ENCODE data around the gene DYNC1H1.
"Not testable (repeated sequence)": the region's sequence is repeated elsewhere in the genome, so short reads cannot be mapped to it uniquely, and the experiment has no call there.

The DYNC1H1 gene

DNA sequence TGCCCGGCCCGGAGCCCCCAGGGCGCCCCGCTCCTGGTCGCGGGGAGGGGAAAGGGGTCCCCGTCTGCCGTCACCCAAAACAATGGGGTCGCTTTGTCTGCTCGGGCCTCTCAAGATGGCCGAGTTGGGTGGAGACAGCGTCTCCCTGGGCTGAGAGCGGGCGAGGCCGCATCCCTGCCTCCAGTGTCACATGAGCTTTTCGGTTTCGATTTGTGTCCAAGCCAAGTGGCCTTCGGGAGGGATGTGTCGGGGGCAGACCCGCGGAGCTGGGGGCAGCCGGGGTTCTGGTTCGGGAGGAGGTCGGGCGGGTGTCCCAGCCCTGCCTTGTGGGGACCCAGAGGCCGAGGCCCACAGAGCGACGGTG is 790 bp downstream of the DYNC1H1 start:
- DNase-seq (ENCODE audit: low spot score) = peak; percentile 66

GRCh38 chr14:101965770-101966722 is 1.7 kb downstream of the DYNC1H1 start:
- no peak for DNase-seq (ENCODE audit: low spot score)

GRCh38 chr14:101966742-101967141 is 2.4 kb downstream of the DYNC1H1 start:
- DNase-seq (ENCODE audit: low spot score) = no peak

DNA sequence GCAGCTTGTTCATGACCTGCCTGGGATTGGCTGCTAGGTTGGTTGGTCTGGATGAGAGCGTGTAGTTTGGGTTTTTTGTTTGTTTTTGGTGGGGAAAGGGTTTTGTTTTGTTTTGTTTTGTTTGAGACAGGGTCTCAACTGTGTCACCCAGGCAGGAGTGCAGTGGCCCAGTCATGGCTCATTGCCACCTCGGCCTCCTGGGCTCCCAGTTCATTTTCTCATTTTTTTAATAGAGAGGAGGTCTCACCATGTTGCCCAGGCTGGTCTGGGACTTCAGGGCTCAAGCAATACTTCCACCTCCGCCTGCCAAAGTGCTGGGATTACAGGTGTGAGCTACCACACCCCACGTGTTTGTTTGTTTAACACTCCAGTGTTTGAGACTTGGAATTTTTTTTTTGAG is 3.8 kb downstream of the DYNC1H1 start:
- no peak for DNase-seq (ENCODE audit: low spot score)

GRCh38 chr14:101969481-101969880 is 5.1 kb downstream of the DYNC1H1 start:
- DNase-seq (ENCODE audit: low spot score) = no peak

DNA sequence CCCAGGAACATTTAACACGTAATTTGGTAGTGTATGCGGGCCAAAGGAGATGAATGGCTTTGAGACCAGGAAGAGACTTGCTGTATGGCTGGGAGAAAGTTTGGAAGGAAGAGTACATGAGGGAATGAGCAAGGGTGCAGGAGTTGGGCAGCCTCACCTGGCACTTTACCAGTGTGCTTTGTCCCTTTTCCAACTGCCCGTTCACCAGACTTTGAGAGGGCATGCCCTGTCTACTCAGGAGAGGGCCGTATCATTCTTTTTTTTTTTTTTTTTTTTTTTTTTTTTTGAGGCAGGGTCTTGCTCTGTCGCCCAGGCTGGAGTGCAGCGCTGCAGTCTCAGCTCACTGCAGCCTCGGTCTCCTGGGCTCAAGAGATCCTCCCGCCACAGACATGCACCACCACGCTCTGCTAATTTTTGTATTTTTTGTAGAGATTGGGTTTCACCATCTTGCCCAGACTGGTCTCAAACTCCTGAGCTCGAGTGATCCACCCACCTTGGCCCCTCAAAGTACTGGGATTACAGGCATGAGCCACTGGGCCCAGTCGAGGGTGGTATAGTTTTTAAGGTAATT is 6.5 kb downstream of the DYNC1H1 start:
- no peak for DNase-seq (ENCODE audit: low spot score)

DNA sequence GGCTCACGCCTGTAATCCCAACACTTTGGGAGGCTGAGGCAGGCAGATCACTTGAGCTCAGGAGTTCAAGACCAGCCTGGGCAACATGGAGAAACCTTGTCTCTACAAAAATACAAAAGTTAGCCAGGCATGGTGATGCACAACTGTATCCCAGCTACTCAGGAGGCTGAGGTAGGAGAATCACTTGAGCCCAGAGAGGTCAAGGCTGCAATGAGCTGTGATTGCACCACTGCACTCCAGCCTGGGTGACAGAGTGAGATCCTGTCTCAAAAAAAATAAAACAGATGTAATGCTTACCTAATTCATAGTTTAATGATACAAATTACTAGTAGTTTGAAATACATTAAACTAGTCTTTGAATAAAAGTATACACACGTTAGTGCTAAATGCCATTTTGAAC is 7.1 kb downstream of the DYNC1H1 start:
- DNase-seq (ENCODE audit: low spot score) = not testable (repeated sequence)

GRCh38 chr14:101972126-101972866 is 7.9 kb downstream of the DYNC1H1 start:
- peak; percentile 8 for DNase-seq (ENCODE audit: low spot score)

DNA sequence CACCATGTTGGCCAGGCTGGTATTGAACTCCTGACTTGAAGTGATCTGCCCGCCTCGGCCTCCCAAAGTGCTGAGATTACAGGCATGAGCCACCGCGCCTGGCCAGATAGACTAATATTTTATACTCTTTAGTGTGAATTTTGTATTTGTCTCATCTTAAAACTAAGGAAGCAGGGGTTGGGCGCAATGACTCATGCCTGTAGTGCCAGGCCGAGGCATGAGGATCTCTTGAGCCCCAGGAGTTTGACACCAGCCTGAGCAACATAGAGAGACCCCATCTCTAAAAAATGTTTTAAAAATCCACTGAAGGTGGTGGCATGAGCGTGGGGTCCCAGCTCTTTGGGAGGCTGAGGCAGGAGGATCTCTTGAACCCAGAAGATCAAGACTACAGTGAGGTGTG is 9.0 kb downstream of the DYNC1H1 start:
- DNase-seq (ENCODE audit: low spot score) = no peak

- DNase-seq (ENCODE audit: low spot score) = no peak
These were observed 10.9 kb downstream of the DYNC1H1 start for GRCh38 chr14:101975231-101975630.

DNA sequence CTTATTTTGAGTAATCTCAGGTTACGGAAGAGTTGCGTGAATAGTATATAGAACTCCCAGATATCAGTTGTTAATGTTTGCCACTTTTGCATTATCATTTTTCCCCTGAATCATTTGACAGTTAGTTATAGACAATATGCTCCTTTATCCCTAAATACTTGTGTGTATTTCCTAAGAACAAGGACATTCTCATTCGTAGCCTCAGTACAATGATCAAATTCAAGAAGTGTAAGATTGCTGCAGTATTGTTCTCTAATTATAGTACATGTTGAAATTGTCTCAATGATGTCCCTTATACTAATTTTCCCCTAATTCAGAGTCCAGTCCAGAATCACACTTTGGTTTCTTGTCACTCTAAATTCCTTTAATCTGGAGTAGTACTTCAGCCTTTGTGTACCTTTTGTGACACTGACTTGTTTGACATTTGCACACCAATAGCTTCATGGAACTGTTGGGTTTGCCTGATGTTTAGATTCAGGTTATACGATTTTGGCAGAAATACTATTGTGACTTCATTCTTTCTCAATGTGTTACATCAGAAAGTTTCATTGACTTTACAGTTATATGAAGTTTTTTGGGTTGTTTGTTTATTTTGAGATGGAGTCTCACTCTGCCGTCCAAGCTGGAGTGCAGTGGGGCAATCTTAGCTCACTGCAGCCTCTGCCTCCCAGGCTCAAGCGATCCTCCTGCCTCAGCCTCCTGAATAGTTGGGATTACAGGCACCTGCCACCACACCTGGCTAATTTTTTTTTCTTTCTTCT is 13.1 kb downstream of the DYNC1H1 start:
- no peak for DNase-seq (ENCODE audit: low spot score)

DNA sequence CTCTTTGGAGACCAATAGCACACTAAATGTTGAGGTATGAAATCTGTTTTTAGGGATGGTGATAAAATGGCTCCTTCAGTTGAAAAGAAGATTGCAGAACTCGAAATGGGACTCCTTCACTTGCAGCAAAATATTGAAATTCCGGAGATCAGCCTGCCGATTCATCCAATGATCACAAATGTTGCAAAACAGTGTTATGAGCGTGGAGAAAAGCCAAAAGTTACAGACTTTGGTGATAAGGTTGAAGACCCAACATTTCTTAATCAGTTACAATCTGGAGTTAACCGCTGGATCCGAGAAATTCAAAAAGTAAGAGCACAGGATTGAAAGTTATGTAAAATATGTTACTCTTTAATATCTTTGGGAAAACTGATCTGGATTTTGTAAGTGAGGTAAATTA is 15.3 kb downstream of the DYNC1H1 start:
- no peak for DNase-seq (ENCODE audit: low spot score)

DNA sequence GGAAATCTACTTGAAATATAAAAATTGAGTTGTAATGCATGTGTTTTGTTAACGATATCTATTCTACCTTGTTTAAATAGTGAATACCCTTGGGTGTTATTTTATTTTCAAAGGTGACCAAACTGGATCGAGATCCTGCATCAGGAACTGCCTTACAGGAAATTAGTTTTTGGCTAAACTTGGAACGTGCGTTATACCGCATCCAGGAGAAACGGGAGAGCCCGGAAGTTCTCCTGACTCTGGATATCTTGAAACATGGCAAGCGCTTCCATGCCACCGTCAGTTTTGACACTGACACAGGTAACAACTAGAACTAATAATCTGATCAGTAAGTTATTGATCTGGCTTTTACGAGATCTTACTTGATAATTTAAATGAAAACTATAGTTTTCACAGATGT is 15.9 kb downstream of the DYNC1H1 start:
- DNase-seq (ENCODE audit: low spot score) = no peak

- DNase-seq (ENCODE audit: low spot score) = no peak
These were observed 16.3 kb downstream of the DYNC1H1 start for GRCh38 chr14:101980700-101981099.

GRCh38 chr14:101982621-101983020 is 18.2 kb downstream of the DYNC1H1 start:
- no peak for DNase-seq (ENCODE audit: low spot score)

- DNase-seq (ENCODE audit: low spot score) = not testable (repeated sequence)
These were observed 20.5 kb downstream of the DYNC1H1 start for GRCh38 chr14:101984831-101985230.

- no peak for DNase-seq (ENCODE audit: low spot score)
These were observed 21.6 kb downstream of the DYNC1H1 start for GRCh38 chr14:101985957-101986356.

DNA sequence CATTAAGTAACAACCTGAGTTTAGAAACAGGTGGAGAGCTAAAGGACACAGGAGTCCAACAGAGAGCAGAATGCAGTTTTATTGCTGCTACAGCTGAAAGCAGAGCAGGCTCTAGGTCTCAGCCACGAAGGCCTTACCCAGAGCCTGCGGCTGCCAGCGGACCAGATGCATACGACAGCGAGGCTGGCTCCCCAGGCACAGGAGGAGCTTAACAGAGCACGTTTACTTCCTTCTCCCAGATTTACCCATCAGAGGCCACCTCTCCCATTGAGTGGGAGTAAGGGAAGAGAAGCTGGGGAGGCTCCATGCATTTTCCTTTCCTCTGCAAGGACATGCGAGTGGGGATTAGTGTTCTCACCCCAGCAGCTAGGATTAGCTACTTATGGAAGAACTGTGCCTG is 22.6 kb downstream of the DYNC1H1 start:
- no peak for DNase-seq (ENCODE audit: low spot score)

DNA sequence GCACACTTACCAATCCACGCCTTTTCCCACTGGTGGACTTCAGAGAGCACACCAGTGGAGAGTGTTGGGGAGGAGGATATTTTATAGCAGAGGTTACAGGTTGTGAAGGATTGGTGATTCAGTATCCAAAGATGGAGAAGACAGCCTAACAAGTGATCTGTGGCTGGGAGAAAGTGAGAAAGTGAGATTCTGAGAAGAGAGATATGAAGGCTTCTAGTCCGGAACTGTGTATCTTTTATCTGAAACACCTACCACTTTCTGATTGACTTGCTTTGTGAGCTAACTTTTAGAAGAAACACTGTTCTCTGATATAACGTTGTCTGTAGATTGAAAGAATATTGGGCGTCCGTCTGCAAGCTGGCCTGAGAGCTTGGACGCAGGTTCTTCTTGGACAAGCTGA is 24.0 kb downstream of the DYNC1H1 start:
- no peak for DNase-seq (ENCODE audit: low spot score)

DNA sequence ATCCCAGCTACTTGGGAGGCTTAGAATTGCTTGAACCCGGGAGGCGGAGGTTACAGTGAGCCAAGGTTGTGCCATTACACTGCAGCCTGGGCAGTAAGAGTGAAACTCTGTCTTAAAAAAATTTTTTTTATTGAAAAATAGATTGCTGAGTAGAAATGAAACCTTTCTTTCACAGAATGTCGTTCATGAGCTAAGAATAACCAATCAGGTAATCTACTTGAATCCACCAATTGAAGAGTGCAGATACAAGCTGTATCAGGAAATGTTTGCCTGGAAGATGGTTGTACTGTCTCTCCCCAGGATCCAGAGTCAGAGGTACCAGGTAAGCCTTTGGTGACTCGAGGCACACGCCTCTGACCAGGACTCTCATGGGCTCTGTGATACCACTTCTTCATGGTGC is 27.0 kb downstream of the DYNC1H1 start:
- no peak for DNase-seq (ENCODE audit: low spot score)

- DNase-seq (ENCODE audit: low spot score) = peak; percentile 1
These were observed 28.3 kb downstream of the DYNC1H1 start for GRCh38 chr14:101992708-101993107.

Measured in CD4-positive, alpha-beta T cell treated with Interleukin-2 at 100 ng/mL for 4 hours (primary cell).